SK-N-SH treated with all-trans-retinoic acid at 6 μM for 48 hours (cell line): ENCODE measurements around the gene CPB1.

Experiments
- ATAC-seq: fragments of 200-7000 bp; cut with Tn5 transposase; 3 replicates; pipeline ENCODE4 v1.9.1; 2020; ENCODE audit warnings: mild to moderate bottlenecking, moderate library complexity
- ARNTL ChIP-seq: fragments of 450-650 bp; formaldehyde crosslinking; IDR thresholded peaks from 2 replicates; pipeline ENCODE4 v1.5.0; 2020; ENCODE audit warnings: low read depth, mild to moderate bottlenecking, moderate library complexity, borderline replicate concordance
- BACH2 ChIP-seq: fragments of 250-450 bp; sonication (Bioruptor Pico); IDR thresholded peaks from 2 replicates; pipeline ENCODE4 v1.9.0; 2021; ENCODE audit warnings: mild to moderate bottlenecking, borderline replicate concordance
- CREB5 ChIP-seq: fragments of 250-450 bp; sonication (Bioruptor Pico); IDR thresholded peaks from 2 replicates; pipeline ENCODE4 v1.5.1; 2020; ENCODE audit warnings: low read depth, mild to moderate bottlenecking, moderate library complexity
- CSDC2 ChIP-seq: fragments of 250-450 bp; sonication (Bioruptor Pico); IDR thresholded peaks from 2 replicates; pipeline ENCODE4 v1.5.0; 2020; ENCODE audit warnings: mild to moderate bottlenecking, moderate library complexity
- CSRNP3 ChIP-seq: fragments of 250-450 bp; sonication (Bioruptor Pico); IDR thresholded peaks from 2 replicates; pipeline ENCODE4 v1.5.1; 2021; ENCODE audit warnings: mild to moderate bottlenecking, moderate library complexity
- ESRRG ChIP-seq: fragments of 250-450 bp; sonication (Bioruptor Pico); IDR thresholded peaks from 2 replicates; pipeline ENCODE4 v1.6.1; 2021; ENCODE audit warnings: mild to moderate bottlenecking
- GLIS3 ChIP-seq: fragments of 250-450 bp; sonication (Bioruptor Pico); IDR thresholded peaks from 2 replicates; pipeline ENCODE4 v1.5.0; 2020; ENCODE audit warnings: mild to moderate bottlenecking, moderate library complexity
- OSR1 ChIP-seq: fragments of 250-450 bp; sonication (Bioruptor Pico); IDR thresholded peaks from 2 replicates; pipeline ENCODE4 v1.8.0; 2022; ENCODE audit warnings: moderate library complexity, mild to moderate bottlenecking, inconsistent platforms
- PPARA ChIP-seq: fragments of 250-450 bp; sonication (Bioruptor Pico); IDR thresholded peaks from 2 replicates; pipeline ENCODE4 v1.5.0; 2020; ENCODE audit warnings: mild to moderate bottlenecking, borderline replicate concordance
- RARB ChIP-seq: fragments of 250-450 bp; sonication (Bioruptor Pico); IDR thresholded peaks from 2 replicates; pipeline ENCODE4 v1.8.0; 2021; ENCODE audit warnings: mild to moderate bottlenecking, moderate library complexity
- SNAI2 ChIP-seq: fragments of 250-450 bp; sonication (Bioruptor Pico); IDR thresholded peaks from 2 replicates; pipeline ENCODE4 v1.5.0; 2020; ENCODE audit warnings: mild to moderate bottlenecking, moderate library complexity
- TCF4 ChIP-seq: fragments of 250-450 bp; sonication (Bioruptor Pico); IDR thresholded peaks from 2 replicates; pipeline ENCODE4 v1.8.0; 2021; ENCODE audit warnings: mild to moderate bottlenecking, moderate library complexity, borderline replicate concordance
- TSHZ2 ChIP-seq: fragments of 250-450 bp; sonication (Bioruptor Pico); IDR thresholded peaks from 2 replicates; pipeline ENCODE4 v1.5.0; 2020; ENCODE audit warnings: mild to moderate bottlenecking, moderate library complexity
- ZC3H10 ChIP-seq: fragments of 250-450 bp; sonication (Bioruptor Pico); IDR thresholded peaks from 2 replicates; pipeline ENCODE4 v1.5.1; 2021; ENCODE audit warnings: mild to moderate bottlenecking, moderate library complexity
- ZFP30 ChIP-seq: fragments of 450-650 bp; formaldehyde crosslinking; IDR thresholded peaks from 2 replicates; pipeline ENCODE4 v1.5.0; 2022; ENCODE audit warnings: mild to moderate bottlenecking, moderate library complexity
- ZNF565 ChIP-seq: fragments of 450-650 bp; formaldehyde crosslinking; conservative IDR thresholded peaks from 2 replicates; pipeline ENCODE4 v1.5.0; 2020; ENCODE audit warnings: low read depth, mild to moderate bottlenecking, moderate library complexity
- ZNF8 ChIP-seq: fragments of 450-650 bp; formaldehyde crosslinking; IDR thresholded peaks from 2 replicates; pipeline ENCODE4 v1.5.0; 2020; ENCODE audit warnings: mild to moderate bottlenecking, moderate library complexity

CPB1 gene

GRCh38 chr3:148845756-148846395 is 18.3 kb downstream of the CPB1 start:
- ATAC-seq = no peak
- no peak for TF ChIP-seq ZC3H10 (CRISPR knock-in tag)
- TF ChIP-seq OSR1 = no peak
- no peak for TF ChIP-seq RARB (CRISPR knock-in tag)

- ATAC-seq = no peak
- TF ChIP-seq ZC3H10 (CRISPR knock-in tag) (no peak), ZFP30 (CRISPR knock-in tag) (no peak), CSRNP3 (CRISPR knock-in tag) (no peak), ZNF8 (CRISPR knock-in tag) (no peak), CREB5 (CRISPR knock-in tag) (no peak), TCF4 (CRISPR knock-in tag) (no peak), TSHZ2 (CRISPR knock-in tag) (no peak), SNAI2 (CRISPR knock-in tag) (no peak), ESRRG (CRISPR knock-in tag) (no peak)
- TF ChIP-seq, all 23 proteins: peak for 0
Observed at GRCh38 chr3:148847351-148847750, 19.7 kb downstream of the CPB1 start.

- no peak for ATAC-seq
- TF ChIP-seq SNAI2 (CRISPR knock-in tag) (no peak), ZC3H10 (CRISPR knock-in tag) (no peak), TCF4 (CRISPR knock-in tag) (no peak), ZNF8 (CRISPR knock-in tag) (no peak)
Observed at GRCh38 chr3:148848410-148848809, 20.8 kb downstream of the CPB1 start.

GRCh38 chr3:148852271-148852992 is 24.8 kb downstream of the CPB1 start:
- ATAC-seq = no peak
- TF ChIP-seq SNAI2 (CRISPR knock-in tag) = no peak
- no peak for TF ChIP-seq CSDC2 (CRISPR knock-in tag)
- TF ChIP-seq ZNF8 (CRISPR knock-in tag) = no peak
- TF ChIP-seq OSR1 = no peak
- no peak for TF ChIP-seq BACH2 (CRISPR knock-in tag)
- TF ChIP-seq GLIS3 (CRISPR knock-in tag) = no peak
- TF ChIP-seq ZFP30 (CRISPR knock-in tag) = no peak
- TF ChIP-seq CSRNP3 (CRISPR knock-in tag) = no peak
- TF ChIP-seq ZC3H10 (CRISPR knock-in tag) = no peak
- TF ChIP-seq CREB5 (CRISPR knock-in tag) = no peak
- no peak for TF ChIP-seq PPARA (CRISPR knock-in tag)
- no peak for TF ChIP-seq ZNF565 (CRISPR knock-in tag)
- no peak for TF ChIP-seq ARNTL (CRISPR knock-in tag)
